K562 (cell line): ENCODE results near the gene OGN.

Source experiments
- BHLHE40 ChIP-seq: IDR thresholded peaks from 2 replicates; pipeline ENCODE4 v1.6.1; 2011; ENCODE audit warnings: low read length, improper control_type of control experiment
- GABPA ChIP-seq: fragments of 200-800 bp; sonication (Bioruptor generic); conservative IDR thresholded peaks from 2 replicates; pipeline ENCODE4 v1.6.1; 2016; ENCODE audit warnings: low read depth, missing genetic modification characterization, missing compliant biosample characterization
- HSF4 ChIP-seq: fragments of 250-450 bp; sonication (Bioruptor Pico); IDR thresholded peaks from 2 replicates; pipeline ENCODE4 v2.1.2; 2022; ENCODE audit warnings: mild to moderate bottlenecking, moderate library complexity, borderline replicate concordance
- POLR2A ChIP-seq: fragments of 450-650 bp; conservative IDR thresholded peaks from 2 replicates; pipeline ENCODE4 v1.6.1; 2016
- TF ChIP-seq, protein P1 (sequence below): fragments of 450-650 bp; IDR thresholded peaks from 2 replicates; pipeline ENCODE4 v1.6.1; 2016; ENCODE audit warnings: mild to moderate bottlenecking

- TF ChIP-seq POLR2A (no peak), HSF4 (no peak), BHLHE40 (no peak), GABPA (no peak)
- TF ChIP-seq, protein P1, sequence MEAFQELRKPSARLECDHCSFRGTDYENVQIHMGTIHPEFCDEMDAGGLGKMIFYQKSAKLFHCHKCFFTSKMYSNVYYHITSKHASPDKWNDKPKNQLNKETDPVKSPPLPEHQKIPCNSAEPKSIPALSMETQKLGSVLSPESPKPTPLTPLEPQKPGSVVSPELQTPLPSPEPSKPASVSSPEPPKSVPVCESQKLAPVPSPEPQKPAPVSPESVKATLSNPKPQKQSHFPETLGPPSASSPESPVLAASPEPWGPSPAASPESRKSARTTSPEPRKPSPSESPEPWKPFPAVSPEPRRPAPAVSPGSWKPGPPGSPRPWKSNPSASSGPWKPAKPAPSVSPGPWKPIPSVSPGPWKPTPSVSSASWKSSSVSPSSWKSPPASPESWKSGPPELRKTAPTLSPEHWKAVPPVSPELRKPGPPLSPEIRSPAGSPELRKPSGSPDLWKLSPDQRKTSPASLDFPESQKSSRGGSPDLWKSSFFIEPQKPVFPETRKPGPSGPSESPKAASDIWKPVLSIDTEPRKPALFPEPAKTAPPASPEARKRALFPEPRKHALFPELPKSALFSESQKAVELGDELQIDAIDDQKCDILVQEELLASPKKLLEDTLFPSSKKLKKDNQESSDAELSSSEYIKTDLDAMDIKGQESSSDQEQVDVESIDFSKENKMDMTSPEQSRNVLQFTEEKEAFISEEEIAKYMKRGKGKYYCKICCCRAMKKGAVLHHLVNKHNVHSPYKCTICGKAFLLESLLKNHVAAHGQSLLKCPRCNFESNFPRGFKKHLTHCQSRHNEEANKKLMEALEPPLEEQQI = no peak
Observed at GRCh38 chr9:92341578-92341977, 62.8 kb downstream of the OGN start.
